ENCODE data around the gene EDARADD.
"Not testable (repeated sequence)": the region's sequence is repeated elsewhere in the genome, so short reads cannot be mapped to it uniquely, and the experiment has no call there.

EDARADD gene

DNA sequence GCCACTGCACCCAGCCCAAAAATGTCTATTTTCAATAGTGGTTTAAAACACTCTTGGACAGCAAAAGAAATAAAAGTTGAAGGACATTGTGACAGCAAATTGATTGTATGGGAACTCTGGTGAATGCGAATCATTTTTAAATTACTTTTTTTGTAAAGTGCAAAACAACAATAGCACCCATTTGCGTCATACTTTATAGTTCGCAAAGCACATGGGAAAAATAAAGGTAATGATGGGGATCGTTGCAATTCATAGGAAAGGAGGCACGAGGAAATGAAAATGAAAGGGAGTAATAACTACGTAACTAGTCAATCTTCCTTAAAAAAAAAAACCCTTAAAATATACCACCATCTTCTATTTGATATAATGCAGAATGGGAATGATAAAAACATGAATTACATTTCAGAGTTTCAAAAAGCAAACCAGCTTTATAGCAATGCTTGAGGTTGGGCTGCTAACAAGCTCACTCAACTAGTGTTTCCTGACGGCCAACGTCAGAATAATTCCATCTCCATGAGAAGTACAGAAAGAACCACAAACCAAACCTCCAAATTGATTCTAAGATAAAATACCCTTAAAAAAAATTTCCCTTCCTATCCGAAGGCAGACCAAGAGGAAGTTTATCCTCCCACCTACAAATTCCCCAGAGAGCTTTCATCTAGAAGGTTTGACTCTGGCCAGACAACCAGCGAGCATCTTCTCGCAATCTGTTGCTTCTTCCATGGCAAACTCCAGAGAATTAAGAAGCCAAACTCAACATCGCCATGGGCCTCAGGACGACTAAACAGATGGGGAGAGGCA lies at the start of gene EDARADD:
EDARADD (plus strand) TSS at position 606 of the 801 bp plus-strand sequence; CDS start at position 765, 159 bp downstream.
- peak; percentile 34 for DNase-seq

DNA sequence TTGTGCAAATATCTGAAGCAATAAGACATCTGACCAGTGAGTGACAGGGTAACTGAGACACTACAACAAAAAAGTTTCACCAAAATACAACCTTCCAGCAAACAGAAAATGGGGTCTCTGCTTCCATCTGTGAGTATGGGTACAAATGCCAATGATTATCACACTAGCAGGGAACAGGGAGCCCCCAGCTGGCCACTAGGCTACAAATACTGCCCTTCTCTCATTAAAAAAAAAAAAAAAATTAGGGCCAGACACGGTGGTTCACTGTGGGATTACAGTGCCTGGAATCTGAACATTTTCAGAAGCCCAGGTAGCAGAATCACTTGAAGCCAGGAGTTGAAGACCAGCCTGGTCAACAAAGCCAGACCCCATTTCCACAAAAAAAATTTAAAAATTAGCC lies 48.4 kb upstream of the EDARADD start:
- no peak for DNase-seq

DNA sequence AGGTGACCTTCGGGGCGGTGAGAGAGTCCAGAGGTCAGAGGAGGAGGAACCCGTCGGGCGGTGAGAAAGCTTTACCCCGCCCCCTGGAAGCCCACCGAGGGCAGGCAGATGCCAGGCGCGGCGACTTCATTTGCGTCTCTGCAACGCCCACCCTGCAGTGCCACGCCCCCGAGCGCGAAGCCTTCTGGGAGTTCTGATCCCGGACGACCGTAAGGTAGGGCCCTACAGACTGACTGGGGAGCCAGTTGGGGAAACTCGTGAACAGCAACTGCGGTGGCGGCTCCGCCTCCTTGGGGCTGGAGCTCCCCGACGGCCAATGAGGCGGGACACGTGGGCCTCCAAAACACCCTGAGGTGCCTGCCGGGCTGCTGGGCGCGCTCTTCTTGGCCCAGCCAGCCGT lies 46.0 kb upstream of the EDARADD start:
- DNase-seq: no peak

DNA sequence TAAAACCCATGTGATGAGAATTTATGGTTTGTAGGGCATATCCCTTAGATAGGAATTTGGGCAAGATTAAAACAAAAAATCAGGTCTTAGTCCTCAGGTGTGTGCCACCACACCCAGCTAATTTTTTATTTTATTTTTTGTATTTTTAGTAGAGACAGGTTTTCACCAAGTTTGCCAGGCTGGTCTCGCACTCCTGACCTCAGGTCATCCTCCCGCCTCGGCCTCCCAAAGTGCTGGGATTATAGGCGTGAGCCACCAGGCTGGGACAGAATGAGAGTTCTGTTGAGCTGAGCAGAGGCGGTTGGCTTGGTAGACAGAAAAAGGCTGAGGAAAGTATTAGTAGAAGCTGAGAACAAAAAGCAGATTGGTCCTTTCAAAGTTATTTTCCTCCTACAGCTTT lies 43.8 kb upstream of the EDARADD start:
- no peak for DNase-seq

DNA sequence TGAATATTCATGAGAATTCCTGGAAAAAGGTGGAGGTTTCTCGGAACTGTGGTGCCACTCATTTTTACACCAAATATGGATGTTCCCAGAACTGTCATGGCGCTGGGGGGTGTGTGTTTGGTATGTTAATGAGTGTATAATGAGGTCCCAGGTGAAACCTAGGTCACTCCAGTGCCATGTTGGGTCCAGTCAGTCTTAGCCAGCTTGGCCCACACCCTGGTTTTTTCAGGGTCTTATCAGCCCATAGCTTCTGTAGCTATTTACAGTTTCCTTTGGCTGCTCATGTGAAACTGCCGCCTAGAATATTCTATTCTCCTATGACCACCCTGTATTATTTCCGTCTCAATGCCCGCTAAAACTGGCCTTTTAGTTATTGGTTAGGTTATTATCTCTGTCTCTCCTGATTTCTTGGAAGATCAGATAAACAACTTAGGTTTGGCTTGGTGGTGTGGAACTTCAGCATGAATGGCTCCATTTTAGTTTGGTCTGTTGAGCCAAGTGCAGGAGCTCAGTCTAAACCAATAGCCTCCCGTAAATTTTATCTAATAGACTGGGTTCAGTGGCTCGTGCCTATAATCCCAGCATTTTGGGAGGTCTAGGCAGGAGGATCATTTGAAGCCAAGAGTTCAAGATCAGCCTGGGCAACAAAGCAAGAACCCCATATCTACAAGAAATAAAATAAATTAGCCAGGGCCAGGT lies 42.1 kb upstream of the EDARADD start:
- no peak for DNase-seq

DNA sequence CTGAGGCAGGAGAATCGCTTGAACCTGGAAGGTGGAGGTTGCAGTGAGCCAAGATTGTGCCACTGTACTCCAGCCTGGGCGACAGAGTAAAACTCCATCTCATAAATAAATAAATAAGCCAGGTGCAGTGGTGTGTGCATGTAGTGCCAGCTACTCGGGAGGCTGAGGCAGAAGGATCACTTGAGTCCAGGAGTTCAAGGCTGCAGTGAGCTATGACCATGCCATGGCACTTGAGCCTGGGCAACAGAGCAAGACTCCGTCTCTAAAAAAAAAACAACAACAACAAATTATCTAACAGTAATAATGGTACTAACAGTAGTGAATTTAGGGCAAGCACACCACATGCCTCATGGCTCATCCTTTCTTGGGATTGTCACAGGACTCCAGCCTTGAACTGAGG lies 41.3 kb upstream of the EDARADD start:
- DNase-seq: not testable (repeated sequence)

DNA sequence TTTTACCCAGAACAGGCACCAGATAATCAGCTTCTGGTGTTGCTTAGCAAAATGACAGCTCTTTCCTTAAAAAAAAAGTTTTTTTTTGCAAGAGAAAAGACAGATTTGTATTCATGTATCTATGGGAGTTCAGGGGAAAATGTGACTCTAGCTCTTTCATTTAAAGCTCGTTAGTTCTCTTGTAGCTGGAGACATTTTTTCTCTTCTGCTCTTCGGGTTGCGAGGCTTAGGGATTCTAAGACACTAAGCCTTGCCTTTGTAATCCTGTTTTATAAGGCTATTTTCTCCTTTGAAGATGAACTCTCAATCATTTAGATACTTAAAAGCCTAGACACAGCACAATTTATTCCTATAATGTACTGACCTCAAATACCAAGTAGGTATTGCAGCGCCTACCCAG lies 40.3 kb upstream of the EDARADD start:
- no peak for DNase-seq

DNA sequence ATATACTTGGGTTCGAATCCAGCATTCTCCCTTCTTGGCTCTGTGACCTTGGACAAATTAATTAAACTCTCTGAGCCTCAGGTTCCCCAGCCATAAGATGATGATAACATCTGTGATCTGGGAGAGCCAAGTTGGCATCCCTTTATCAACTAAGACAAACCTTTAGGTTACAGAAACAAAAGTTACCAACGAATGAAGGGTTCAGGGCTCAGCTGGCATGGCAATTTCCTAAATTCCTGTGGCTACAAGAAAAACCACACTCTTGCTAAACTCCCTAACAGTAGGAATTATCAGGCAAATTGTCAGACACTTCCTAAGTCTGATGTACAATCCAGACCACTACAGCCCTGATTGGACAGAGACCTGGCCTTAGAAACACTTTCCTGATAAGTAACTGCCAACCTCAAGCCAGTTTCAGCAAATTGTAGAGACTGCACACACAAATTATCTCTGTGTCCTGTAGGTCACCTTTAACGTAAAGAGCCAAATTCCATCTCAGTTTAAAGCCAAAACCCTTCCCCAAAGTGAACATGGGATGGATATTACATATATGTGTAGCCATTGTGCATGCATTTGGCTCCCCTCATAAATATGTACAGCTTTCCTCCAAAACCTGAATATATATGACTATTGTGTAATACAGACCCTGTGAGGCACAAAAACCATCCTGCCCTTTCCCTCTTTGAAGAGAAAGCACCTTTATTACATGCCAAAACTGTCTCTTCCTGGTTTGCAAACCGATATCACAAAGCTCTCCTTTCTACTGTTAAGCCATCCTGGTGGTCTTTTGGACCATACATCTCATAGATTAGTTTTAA lies 39.5 kb upstream of the EDARADD start:
- DNase-seq: no peak

DNA sequence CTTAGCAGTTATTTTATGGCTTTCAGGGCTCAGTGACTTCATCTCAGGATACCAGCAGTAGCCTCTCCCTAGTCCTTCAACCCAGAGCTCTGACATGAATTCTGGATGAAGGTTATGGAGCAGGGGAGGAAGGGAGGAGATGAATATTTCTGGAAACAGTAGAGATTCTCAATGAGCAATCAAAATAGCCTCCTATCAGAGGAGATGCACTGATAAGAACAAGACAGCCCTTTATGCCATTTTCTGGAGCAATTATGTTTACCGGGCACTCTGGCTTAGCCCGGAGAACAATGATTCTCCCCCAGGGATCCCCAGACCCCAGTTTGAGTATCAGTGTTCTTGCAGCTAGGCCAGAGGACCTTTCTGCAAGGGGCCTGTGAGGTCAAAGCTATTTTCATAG lies 37.9 kb upstream of the EDARADD start:
- DNase-seq: no peak

DNA sequence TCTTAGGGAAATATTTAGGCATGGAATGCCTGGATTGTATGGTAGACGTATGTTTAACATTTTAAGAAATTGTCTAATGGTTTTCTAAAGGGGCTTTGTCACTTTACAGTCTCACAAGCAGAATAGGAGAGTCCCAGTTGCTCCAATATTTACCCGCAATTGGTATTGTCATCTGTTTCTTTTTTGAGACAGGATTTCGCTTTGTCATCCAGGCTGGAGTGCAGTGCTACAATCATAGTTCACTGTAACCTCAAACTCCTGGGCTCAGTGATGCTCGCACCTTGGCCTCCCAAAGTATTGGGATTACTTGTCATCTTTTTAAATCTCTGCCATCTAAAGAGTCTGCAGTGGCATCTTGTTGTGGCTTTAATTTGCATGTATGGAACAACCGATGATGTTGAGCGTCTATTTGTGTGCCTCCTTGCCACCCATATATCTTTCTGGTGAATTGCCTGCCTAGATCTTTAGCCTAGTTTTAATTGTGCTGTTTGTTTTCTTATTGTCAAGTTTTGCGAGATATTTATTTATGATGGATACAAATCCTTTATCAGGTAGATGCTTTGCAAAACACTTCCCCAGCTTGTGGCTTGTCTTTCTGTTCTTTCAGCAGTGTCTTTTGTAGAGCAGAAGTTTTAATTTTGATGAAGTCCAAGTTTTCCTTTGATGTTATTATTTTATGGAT lies 32.0 kb upstream of the EDARADD start:
- no peak for DNase-seq

DNA sequence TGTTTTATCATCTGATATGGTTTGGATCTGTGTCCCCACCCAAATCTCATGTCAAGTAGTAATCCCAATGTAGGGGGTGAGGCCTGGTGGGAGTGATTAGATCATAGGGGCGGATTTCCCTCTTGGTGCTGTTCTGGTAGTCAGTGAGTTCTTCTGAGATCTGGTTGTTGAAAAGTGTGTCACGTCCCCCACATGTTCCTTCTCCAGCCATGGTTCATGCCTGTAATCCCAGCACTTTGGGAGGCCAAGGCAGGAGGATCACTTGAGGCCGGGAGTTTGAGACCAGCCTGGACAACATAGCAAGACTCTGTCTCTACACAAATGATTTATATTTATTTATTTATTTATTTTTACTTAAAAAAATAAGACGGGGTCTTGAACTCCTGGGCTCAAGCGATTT lies 30.8 kb upstream of the EDARADD start:
- no peak for DNase-seq

DNA sequence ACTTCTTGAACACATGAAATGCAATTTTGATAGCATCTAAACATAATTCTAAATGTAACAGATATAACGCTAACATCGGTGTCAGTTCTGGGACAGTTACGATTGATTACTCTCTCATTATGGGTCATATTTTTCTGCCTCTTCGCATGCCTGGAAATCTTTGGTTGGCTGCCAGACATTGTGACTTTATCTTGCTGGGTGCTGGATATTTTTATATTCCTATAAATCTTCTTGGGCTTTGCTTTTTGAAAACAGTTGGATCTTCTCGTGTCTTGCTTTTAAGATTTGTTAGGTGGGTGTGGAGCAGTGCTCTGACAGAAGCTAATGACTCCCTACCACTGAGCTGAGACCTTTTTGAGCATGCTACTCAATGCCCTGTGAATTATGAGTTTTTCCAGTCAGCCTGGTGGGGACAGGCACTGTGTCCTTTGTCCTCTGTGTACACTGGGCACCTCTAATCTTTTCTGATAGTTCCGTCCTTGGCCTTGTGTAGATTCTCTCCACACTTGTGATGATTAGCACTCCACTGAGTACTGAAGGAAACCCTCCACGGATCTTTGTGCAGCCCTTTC lies 28.0 kb upstream of the EDARADD start:
- DNase-seq: no peak

DNA sequence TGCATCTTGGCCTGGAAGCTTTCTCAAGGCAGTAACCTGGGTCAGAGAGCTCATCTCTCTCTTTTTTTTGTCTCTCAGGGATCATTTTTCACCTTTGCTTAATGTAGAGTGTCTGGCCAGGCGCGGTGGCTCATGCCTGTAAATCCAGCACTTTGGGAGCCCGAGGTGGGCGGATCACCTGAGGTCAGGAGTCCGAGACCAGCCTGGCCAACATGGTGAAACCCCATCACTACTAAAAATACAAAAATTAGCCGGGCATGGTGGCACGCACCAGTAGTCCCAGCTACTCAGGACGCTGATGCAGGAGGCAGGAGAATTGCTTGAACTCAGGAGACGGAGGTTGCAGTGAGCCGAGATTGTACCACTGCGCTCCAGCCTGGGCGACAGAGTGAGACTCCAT lies 27.4 kb upstream of the EDARADD start:
- DNase-seq: not testable (repeated sequence)

DNA sequence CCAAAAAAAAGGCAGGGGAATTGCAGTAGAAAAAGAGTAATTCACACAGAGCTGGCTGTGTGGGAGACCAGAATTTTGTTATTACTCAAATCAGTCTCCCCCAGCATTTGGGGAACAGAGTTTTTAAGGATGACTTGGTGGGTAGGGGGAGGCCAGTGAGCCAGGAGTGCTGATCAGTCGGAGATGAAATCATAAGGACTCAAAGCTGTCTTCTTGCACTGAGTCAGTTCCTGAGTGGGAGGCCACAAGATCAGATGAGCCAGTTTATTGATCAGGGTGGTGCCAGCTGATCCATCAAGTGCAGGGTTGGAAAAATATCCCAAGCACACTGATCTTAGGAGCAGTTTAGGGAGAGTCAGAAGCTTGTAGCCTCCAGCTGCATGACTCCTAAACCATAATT lies 23.7 kb upstream of the EDARADD start:
- DNase-seq: no peak

DNA sequence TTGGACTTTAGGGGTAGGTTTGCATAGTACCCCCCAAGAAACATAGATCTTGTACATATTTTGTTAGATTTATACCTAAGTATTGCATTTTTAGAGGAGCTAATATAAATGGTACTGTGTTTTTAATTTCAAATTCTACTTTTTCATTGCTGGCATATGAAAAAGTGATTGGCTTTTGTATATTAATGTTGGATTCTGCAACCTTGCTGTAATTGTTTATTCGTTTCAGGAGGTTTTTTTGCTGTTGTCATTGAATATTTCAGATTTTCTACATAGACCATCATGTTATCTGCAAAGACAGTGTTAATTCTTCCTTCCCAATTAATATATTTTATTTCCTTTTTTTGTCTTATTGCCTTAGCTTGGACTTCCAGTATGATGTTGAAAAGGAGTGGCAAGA lies 23.0 kb upstream of the EDARADD start:
- no peak for DNase-seq

DNA sequence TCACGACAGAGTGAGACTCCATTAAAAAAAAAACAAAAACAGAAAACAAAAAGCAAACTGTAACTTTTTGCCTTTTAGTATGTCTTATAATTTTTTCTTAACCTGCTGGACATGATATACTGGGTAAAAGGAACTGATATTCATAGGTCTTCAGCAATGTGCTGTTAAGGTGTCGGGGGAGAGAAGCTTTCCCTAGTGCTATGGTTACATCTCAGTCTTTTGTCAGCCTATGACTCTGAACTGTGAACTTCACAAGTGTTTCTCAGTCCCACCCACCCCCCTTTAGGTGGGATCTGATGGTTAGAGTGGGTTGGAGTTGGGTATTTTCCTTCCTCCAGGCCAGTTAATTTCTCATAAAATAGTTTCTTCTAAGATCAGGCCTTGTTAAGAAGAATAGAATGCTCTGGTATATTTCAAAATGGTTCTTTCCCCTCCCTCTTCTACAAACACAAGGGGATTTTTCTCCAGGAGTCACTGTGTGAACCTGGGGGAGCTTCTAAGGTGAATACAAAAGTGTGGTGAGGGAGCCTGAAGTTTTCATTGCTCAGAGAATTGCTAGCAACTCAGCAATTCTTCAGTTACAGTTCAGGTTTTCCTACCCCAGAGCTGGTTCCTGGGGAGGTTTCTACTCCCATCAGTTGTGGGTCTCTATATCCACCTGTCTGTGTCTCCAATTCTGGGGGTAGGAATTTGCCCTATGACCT lies 16.1 kb upstream of the EDARADD start:
- DNase-seq: no peak

DNA sequence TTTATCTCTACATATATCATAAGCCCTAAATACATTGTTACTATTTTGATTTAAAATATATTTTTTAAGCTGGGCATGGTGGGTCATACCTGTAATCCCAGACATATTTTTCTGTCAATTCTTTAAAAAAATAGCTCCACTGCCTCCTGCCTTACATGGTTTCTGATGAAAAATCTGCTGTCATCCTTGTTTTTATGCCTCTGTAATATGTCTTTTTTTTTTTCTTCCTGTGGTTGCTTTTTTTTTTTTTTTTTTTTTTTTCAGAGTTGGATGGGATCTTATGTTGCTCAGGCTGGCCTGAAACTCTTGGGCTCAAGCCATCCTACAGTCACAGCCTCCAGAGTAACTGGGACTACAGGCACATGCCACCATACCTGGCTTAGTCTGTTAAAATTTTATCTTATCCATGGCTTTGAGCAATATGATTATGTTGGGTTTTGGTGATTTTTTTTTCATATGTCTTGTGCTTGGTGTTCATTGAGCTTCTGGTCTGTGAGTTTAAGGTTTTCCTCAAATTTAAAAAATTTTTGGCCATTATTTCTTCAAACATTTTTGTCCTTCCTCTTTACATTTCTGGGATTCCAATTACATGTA lies 12.4 kb upstream of the EDARADD start:
- no peak for DNase-seq

DNA sequence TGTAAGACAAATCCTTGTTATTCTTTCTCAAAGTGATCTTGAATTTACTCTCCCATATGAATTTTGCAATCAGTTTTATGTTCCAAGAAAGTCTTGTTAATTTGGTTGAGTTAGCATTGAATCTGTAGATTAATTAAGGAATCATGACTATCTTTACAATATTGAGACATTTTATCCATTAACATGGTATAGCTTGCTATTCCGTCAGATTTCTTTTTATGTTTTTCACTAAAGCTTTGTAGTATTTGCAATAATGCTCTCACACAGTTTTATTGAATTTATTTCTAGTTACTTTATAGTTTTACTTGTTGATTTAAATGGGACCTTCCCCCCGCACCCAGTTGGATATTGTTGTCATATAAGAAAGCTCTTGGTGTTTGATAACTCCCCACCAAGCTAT lies 5.8 kb upstream of the EDARADD start:
- DNase-seq: no peak

DNA sequence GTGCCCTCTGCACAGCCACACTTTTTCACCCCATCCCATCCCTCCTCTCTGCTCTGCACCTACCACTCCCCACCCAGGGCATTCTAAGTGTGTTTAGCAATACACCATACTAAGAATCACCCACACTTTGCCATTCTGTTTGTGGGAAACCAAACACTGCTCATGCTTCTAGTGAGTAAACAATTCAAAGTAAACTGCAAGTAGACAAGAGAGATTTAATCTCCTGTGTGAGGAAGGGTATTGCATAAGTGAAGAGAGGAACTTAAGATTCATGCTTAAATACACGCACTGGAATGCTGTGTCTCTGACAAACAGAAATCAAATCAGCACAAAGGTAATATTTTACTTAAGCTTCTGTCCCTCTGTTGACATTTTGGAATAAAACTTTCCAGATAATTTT lies 4.8 kb upstream of the EDARADD start:
- no peak for DNase-seq

DNA sequence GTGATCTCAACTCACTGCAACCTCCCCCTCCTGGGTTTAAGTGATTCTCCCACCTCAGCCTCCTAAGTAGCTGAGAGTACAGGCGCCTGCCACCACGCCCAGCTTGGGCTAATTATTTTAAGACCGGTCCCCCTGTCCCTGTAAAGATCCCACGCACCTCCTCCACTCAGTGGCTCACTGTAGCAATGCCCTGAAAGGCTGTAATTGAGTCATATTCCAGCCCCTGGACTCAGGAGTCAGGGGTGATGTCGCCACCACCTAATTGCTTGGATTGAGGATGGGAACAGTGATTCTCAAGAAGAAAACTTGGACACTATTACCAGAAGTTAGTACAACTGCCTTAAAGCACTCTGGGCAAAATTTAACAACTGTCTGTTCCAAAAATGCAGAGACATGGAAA lies 3.1 kb upstream of the EDARADD start:
- no peak for DNase-seq

DNA sequence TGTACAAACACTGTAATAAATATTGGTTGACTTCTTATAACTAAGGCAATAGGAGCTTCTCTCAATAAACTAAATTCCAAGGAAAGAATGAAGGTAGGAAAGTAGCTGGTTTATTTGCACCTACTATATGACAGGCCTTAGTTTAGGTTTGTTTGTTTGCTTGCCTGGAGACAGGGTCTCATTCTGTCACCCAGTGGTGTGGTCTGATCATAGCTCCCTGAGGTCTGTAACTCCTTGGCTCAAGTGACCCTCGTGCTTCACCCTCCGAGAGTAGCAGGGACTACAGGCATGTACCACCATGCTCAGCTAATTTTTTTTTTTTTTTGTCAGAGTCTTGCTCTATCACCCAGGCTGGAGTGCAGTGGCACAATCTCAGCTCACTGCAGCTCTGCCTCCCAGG lies 1.9 kb upstream of the EDARADD start:
- DNase-seq: no peak

DNA sequence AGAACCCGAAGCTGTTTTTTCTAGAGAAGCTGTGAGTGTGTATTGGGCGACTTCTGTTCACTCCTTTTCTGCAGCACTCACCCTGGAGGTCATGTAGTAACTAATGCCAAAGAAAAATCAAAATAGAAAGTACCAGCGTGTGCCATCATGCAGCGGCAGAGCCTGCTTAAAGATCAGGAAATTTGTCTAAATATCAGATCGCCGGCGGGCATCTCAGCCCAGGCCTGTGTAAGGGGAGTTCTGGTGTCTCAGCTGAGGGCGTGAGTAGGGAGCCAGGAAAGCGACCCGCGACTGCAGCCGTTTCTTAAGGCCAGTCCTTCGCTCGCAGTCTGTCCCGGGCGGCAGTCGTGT lies 768 bp downstream of the EDARADD start:
- DNase-seq: no peak
